ENCODE results near the gene WIZ. TPM values are rescaled to one million over a fixed set of nuclear protein-coding genes. Genes with fewer than 3 reads are reported as not detected.

WIZ gene
- total and polyA plus RNA-seq, 9 of the 15 experiments (the other 6 are each of a cell fraction or from before 2014, with no cell fraction given) = 0.06 to 37.5 (median 4.8) TPM

DNA sequence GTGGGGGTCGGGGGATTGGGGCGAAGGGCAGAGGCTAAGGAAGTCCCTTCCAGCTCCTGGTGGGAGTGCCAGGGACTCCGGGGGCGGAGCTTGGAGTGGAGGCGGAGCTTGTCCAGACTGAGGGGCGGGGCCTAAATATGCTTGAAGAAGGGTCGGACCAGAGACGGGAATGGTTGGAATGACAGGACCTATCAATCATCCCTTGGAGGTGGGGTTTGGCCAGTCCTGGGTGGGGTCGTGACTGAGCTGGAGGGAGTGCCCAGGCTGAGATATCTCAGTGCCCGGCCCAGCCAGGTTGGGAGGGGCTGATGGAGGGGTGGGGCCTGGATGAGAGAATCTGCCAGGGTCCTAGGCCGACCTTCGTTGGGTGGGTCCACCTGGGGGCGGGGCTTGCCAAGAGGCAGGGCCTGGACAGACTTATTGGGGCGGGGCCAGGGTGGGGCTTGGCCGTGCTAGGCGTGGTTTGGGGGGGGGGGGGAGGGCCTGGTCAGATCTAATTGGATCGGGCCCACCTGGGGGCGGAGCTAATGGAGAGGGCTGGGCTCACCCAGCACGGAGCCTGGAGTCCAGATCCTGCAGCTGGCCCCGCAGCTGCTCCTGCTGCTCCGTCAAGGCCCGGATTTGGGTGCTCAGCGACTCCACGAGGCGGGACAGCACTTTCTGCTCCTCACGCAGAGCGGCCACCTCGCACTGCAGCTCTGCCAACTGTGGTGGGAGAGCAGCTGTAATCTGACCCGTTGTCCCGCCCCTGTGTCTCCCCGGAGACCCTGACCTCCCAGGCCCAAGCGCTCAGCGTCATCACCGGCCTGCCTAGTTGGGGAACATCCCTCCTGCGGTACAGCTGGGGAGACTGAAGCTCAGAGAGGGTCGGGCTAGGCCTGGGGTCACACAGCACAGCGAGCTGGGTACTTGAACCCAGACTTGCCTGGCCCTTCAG, 2.6 kb upstream of the WIZ start (continued):
- TF ChIP-seq MEIS2 (IDR thresholded peaks at IDR 0.05; ENCODE audit: partially characterized antibody) = peak; percentile 100
- TF ChIP-seq ZFX (CRISPR knock-in tag; IDR thresholded peaks at IDR 0.05) = peak; percentile 72
- TF ChIP-seq MCM5 (IDR thresholded peaks at IDR 0.05; ENCODE audit: low read depth) = no peak
- 0 out of 2 replicates have a peak, but pooled peaks have one; percentile 16 for TF ChIP-seq ESRRA (IDR thresholded peaks at IDR 0.05; ENCODE audit: borderline replicate concordance, low read depth)
- no peak for TF ChIP-seq ZNF253 (CRISPR knock-in tag; conservative IDR thresholded peaks at IDR 0.05)
- no peak for TF ChIP-seq FUS (optimal IDR thresholded peaks at IDR 0.05; ENCODE audit: low read depth, low read length)
- peak; percentile 74 to 75 for TF ChIP-seq NRF1 (conservative IDR thresholded peaks at IDR 0.05 in 1 of 2, IDR thresholded peaks at IDR 0.05 in 1 of 2)
- no peak for TF ChIP-seq ZNF311 (CRISPR knock-in tag; IDR thresholded peaks at IDR 0.05)
- no peak for TF ChIP-seq CTBP1 (IDR thresholded peaks at IDR 0.05; ENCODE audit: borderline replicate concordance)
- no peak; a peak in 1 of 4 replicates for TF ChIP-seq SIN3A (IDR thresholded peaks at IDR 0.05; ENCODE audit: borderline replicate concordance in 2 of 2, control insufficient read depth in 1 of 2, low read depth in 2 of 2, low read length in 2 of 2)
- no peak for TF ChIP-seq STAG1 (CRISPR knock-in tag; IDR thresholded peaks at IDR 0.05; ENCODE audit: borderline replicate concordance)
- peak in 1 of 2 experiments; percentile 38; a peak in 1 of 4 replicates for TF ChIP-seq KDM4B (IDR thresholded peaks at IDR 0.05; ENCODE audit: borderline replicate concordance in 2 of 2, low read depth in 1 of 2)
- TF ChIP-seq EZH2 (IDR thresholded peaks at IDR 0.05; ENCODE audit: borderline replicate concordance, low read depth, low read length) = no peak
- no peak for TF ChIP-seq ZNF197 (CRISPR knock-in tag; IDR thresholded peaks at IDR 0.05; ENCODE audit: low read depth)
- peak; percentile 28 for TF ChIP-seq HMGN3 (IDR thresholded peaks at IDR 0.05; ENCODE audit: borderline replicate concordance, extremely low read depth, insufficient read length, low read depth, low read length)
- TF ChIP-seq PYGO2 (tag; IDR thresholded peaks at IDR 0.05) = no peak
- no peak for TF ChIP-seq TFAM (CRISPR knock-in tag; conservative IDR thresholded peaks at IDR 0.05)
- peak; percentile 20; the same call in 1 of the 2 replicates for TF ChIP-seq DPF2 (IDR thresholded peaks at IDR 0.05)
- TF ChIP-seq, protein P1, sequence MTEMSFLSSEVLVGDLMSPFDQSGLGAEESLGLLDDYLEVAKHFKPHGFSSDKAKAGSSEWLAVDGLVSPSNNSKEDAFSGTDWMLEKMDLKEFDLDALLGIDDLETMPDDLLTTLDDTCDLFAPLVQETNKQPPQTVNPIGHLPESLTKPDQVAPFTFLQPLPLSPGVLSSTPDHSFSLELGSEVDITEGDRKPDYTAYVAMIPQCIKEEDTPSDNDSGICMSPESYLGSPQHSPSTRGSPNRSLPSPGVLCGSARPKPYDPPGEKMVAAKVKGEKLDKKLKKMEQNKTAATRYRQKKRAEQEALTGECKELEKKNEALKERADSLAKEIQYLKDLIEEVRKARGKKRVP (CRISPR knock-in tag; IDR thresholded peaks at IDR 0.05) = no peak
- peak; percentile 49; the same call in 1 of the 2 replicates for TF ChIP-seq PHF8 (IDR thresholded peaks at IDR 0.05; ENCODE audit: borderline replicate concordance, low read length)
- TF ChIP-seq, protein P2, sequence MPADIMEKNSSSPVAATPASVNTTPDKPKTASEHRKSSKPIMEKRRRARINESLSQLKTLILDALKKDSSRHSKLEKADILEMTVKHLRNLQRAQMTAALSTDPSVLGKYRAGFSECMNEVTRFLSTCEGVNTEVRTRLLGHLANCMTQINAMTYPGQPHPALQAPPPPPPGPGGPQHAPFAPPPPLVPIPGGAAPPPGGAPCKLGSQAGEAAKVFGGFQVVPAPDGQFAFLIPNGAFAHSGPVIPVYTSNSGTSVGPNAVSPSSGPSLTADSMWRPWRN (IDR thresholded peaks at IDR 0.05; ENCODE audit: low read depth) = no peak
- TF ChIP-seq RBM25 (IDR thresholded peaks at IDR 0.05; ENCODE audit: low read depth, low read length, severe bottlenecking) = peak; percentile 66
- TF ChIP-seq, protein P3, sequence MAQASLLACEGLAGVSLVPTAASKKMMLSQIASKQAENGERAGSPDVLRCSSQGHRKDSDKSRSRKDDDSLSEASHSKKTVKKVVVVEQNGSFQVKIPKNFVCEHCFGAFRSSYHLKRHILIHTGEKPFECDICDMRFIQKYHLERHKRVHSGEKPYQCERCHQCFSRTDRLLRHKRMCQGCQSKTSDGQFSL (CRISPR knock-in tag; IDR thresholded peaks at IDR 0.05) = 0 out of 2 replicates have a peak, but pooled peaks have one; percentile 26
- TF ChIP-seq, protein P3 (tag; IDR thresholded peaks at IDR 0.05) = no peak

All from K562 (cell line).